HFFc6 (cell line): Measurements from ENCODE around the gene TMEM54. TPM values are rescaled to one million over a fixed set of nuclear protein-coding genes. Genes with fewer than 3 reads are reported as not detected.

Experiments used
- DNase-seq: peaks from one replicate; pipeline ENCODE4 v3.0.0-alpha.2; 2018
- H3K27ac Mint-ChIP-seq: 2 replicates; pipeline ENCODE4 v1.8.0; 2020; ENCODE audit warnings: mild to moderate bottlenecking, mixed read lengths
- H3K27me3 Mint-ChIP-seq: 2 replicates; pipeline ENCODE4 v1.8.0; 2021; ENCODE audit warnings: mild to moderate bottlenecking, moderate library complexity, mixed read lengths; ENCODE audit not compliant: insufficient read depth
- H3K36me3 Mint-ChIP-seq: 2 replicates; pipeline ENCODE4 v1.8.0; 2021; ENCODE audit warnings: low read depth, mixed read lengths
- H3K4me1 Mint-ChIP-seq: 2 replicates; pipeline ENCODE4 v1.8.0; 2020; ENCODE audit warnings: low read depth, mixed read lengths
- H3K4me3 Mint-ChIP-seq: 2 replicates; pipeline ENCODE4 v1.8.0; 2020; ENCODE audit warnings: mild to moderate bottlenecking, moderate library complexity, mixed read lengths
- H3K9me3 Mint-ChIP-seq: 2 replicates; pipeline ENCODE4 v1.8.0; 2020; ENCODE audit warnings: mild to moderate bottlenecking, mixed read lengths
- total RNA-seq, 6 experiments: library from RNA; stranded (reverse); fragmentation: NEBNext Ultra II Directional; extraction: Animal tissue kit (Norgen Biotek cat#: 25700); gene quantifications; 2 replicates in 1 of 6; 3 replicates in 5 of 6; pipeline ENCODE4 v1.2.3, GENCODE V29; 2021
- TF ChIP-seq, protein P1 (sequence below): fragments of 200-600 bp; sonication (generic); IDR thresholded peaks from 2 replicates; pipeline ENCODE4 v1.5.0; 2021; ENCODE audit warnings: antibody characterized with exemption, mild to moderate bottlenecking

Gene TMEM54
- total RNA-seq, 6 experiments from 2014 or later, result 23.4 to 31.4 (median 25.8) TPM

DNA sequence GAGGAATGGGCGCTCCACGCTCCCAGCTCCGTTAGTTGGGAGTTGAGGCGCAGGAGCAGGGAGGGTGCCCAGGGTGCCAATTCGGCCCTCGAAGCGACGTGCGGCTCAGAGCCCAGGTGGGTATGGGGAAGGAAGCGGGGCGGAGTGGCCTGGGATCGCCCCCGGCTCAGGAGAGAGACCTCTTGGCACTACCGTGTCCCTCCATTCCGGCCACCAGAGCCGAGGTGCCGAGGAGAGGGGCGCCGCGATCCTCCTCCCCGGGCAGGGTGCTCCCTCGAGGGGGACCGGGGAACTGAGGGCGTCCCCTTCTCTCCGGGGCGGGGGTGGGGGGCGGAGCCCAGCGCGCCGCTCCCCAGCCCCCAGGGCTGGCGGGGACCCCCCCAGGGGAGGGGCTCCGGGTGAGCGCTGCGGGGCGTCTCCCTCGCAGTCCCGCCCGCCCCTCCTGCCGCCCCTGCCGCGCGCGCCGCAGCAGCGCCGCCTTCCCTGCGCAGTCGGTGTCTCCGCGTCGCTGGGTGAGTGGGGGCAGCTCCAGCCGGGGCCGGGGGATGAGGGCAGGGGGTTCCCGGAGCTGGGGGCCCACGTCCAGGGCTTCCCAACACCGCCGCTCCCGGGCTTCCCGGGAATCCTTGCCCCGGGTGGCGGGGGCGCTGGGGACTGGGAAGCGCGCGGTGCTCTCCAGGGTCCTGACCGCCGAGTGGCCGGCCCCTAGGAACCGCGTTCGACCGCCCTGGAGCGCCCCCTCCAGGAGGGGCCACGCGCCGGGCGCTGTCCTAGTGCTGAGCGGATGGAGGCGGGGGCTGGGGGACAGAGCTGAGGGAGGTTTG, 15.0 kb downstream of the TMEM54 start, which contains the start of gene HPCA:
TSS of gene HPCA (plus strand) at position 488 of the 824 bp plus-strand sequence. CDS start 2,408 bp downstream, outside the sequence.
- Mint-ChIP-seq H3K27me3 (peaks cover 28% of the 10 kb centered on the region), H3K4me3 (no peak within 1 kb of the TSS), H3K27ac (no peak within 1 kb of the TSS), H3K36me3 (no peaks in the 10 kb centered on the region), H3K4me1 (peaks cover 3% of the 10 kb centered on the region), H3K9me3 (no peaks in the 10 kb centered on the region)
- TF ChIP-seq, protein P1, sequence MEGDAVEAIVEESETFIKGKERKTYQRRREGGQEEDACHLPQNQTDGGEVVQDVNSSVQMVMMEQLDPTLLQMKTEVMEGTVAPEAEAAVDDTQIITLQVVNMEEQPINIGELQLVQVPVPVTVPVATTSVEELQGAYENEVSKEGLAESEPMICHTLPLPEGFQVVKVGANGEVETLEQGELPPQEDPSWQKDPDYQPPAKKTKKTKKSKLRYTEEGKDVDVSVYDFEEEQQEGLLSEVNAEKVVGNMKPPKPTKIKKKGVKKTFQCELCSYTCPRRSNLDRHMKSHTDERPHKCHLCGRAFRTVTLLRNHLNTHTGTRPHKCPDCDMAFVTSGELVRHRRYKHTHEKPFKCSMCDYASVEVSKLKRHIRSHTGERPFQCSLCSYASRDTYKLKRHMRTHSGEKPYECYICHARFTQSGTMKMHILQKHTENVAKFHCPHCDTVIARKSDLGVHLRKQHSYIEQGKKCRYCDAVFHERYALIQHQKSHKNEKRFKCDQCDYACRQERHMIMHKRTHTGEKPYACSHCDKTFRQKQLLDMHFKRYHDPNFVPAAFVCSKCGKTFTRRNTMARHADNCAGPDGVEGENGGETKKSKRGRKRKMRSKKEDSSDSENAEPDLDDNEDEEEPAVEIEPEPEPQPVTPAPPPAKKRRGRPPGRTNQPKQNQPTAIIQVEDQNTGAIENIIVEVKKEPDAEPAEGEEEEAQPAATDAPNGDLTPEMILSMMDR, result peak; percentile 77
- no peak for DNase-seq

DNA sequence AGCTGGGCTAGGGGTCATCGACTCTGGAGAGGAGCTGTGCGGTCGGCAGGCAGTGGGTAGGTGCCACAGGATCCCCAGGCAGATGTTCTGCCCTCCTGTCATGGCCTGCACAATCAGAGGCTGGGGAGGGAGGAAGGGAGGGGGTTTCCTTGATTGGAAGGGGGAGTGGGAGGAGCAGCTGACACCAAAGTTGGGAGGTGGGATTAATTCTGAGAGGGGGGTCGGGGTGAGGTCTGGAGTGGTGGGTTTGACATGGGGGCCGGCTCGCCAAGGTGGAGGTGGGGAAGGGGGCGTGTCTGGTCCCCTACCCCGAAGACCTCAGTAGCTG, 15.5 kb downstream of the TMEM54 start:
- no peaks in the 10 kb centered on the region; the same call in 1 of the 2 replicates for H3K4me1 Mint-ChIP-seq
- H3K27me3 Mint-ChIP-seq, result peaks cover 29% of the 10 kb centered on the region
- H3K36me3 Mint-ChIP-seq, result no peaks in the 10 kb centered on the region
- no peaks in the 10 kb centered on the region for H3K9me3 Mint-ChIP-seq
- DNase-seq, result no peak
- TF ChIP-seq, protein P1, result no peak
- H3K27ac Mint-ChIP-seq, result no peak overlapping the region
- no peak overlapping the region for H3K4me3 Mint-ChIP-seq

DNA sequence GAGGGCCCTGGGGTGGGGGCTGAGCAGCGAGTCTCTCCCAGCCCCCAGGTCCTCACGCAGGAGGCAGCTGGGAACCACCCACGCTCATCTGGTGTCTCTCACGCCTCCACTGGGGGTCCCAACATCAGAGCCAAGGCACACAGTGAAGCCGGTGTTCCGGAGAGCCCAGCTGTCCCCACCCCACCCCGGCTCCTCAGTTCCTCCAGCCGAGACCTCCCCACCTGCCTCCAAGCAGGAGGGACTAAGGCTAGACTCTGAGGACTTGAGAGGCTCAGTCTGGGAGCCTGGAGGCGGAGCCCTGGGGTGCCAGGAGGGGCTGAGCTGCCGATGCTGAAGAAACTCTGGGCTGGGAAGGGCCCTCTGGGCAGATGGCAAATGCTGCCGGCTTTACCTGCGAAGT, 16.5 kb downstream of the TMEM54 start:
- Mint-ChIP-seq H3K4me3 (no peak overlapping the region), H3K4me1 (no peaks in the 10 kb centered on the region; the same call in 1 of the 2 replicates), H3K27ac (no peak overlapping the region), H3K9me3 (no peaks in the 10 kb centered on the region), H3K27me3 (peaks cover 26% of the 10 kb centered on the region), H3K36me3 (no peaks in the 10 kb centered on the region)
- TF ChIP-seq, protein P1, result no peak
- no peak for DNase-seq

DNA sequence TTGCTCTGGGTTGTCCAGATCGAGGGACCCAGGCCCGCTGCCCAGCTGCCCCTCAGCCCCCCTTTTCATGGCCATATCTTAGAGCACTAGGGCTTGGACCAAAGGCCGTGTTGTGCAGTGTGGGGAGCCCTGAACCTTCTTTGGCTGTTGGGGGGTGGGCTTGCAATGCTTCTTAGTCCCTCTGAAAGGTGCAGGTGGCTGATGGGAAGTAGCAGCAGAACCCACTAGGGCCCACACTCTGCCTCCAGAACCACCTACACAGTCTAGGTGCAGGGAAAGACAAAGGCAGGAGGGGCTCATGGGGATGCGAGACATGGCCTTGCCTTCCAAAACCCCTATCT, 17.2 kb downstream of the TMEM54 start:
- no peak for DNase-seq
- Mint-ChIP-seq H3K4me3 (no peak overlapping the region), H3K36me3 (no peaks in the 10 kb centered on the region), H3K4me1 (no peaks in the 10 kb centered on the region; the same call in 1 of the 2 replicates), H3K9me3 (no peaks in the 10 kb centered on the region), H3K27me3 (peaks cover 21% of the 10 kb centered on the region), H3K27ac (no peak overlapping the region)
- TF ChIP-seq, protein P1, result no peak

DNA sequence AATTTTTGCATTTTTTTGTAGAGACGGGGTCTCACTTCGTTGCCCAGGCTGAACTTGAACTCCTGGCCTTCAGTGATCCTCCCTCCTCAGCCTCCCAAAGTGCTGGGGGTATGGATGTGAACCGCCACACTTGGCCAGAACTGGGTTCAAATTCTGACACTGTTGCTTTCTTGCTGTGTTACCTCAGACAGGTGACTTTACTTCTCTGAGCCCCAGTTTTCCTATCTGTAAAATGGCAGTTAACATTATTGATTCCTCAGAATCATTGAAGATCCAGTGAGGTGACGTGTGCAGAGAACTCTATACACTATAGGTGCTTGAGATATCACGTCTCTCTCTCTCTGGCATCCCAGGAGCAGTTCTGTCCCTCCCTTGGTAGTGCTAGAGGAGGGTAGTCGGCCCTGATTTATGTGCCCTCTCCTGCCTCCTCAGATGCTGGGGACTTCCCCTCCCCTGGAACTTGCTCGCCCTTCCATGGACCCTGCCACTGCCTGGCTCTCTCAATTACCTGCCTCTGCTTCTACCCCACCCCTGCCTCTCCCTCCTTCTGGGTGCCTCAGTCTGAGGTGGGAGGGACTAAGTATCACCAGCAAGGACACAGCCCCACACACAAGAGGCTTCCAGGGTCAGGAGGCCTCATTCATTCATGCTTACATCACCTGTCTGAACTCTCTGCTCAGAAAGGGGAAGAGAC, 17.7 kb downstream of the TMEM54 start:
- TF ChIP-seq, protein P1, result no peak
- DNase-seq, result no peak
- no peak overlapping the region for H3K4me3 Mint-ChIP-seq
- no peak overlapping the region for H3K27ac Mint-ChIP-seq
- H3K27me3 Mint-ChIP-seq, result peaks cover 20% of the 10 kb centered on the region
- no peaks in the 10 kb centered on the region for H3K9me3 Mint-ChIP-seq
- no peaks in the 10 kb centered on the region; the same call in 1 of the 2 replicates for H3K4me1 Mint-ChIP-seq
- no peaks in the 10 kb centered on the region for H3K36me3 Mint-ChIP-seq
